GM12878 (cell line): ENCODE measurements around the gene MARCHF10. TPM values are rescaled to one million over a fixed set of nuclear protein-coding genes. Genes with fewer than 3 reads are reported as not detected.

Source experiments
- CEBPZ ChIP-seq: fragments of 150-350 bp; IDR thresholded peaks from 2 replicates; pipeline ENCODE4 v1.6.1; 2016; ENCODE audit warnings: low read depth, low read length
- CREM ChIP-seq: IDR thresholded peaks from 2 replicates; pipeline ENCODE4 v1.6.1; 2014; ENCODE audit warnings: antibody characterized with exemption, low read depth
- EGR1 ChIP-seq, 2 experiments: IDR thresholded peaks; 1 replicate in 1 of 2; 2 replicates in 1 of 2; pipeline ENCODE4 v1.6.1; 2011 to 2012; ENCODE audit warnings: low read depth in 2 of 2, low read length in 2 of 2, borderline replicate concordance in 1 of 2, mild to moderate bottlenecking in 1 of 2, moderate library complexity in 1 of 2
- GABPA ChIP-seq: IDR thresholded peaks from 2 replicates; pipeline ENCODE4 v1.6.1; 2014; ENCODE audit warnings: antibody characterized with exemption, low read depth, mild to moderate bottlenecking, inconsistent platforms
- HSF1 ChIP-seq: fragments of 150-350 bp; IDR thresholded peaks from 2 replicates; pipeline ENCODE4 v1.6.1; 2014; ENCODE audit warnings: mild to moderate bottlenecking, low read depth, low read length
- IKZF1 ChIP-seq: fragments of 450-650 bp; conservative IDR thresholded peaks from 2 replicates; pipeline ENCODE4 v1.6.1; 2017; ENCODE audit warnings: antibody characterized with exemption, mild to moderate bottlenecking
- MLLT1 ChIP-seq: fragments of 450-650 bp; IDR thresholded peaks from 2 replicates; pipeline ENCODE4 v1.6.1; 2016; ENCODE audit warnings: mild to moderate bottlenecking
- NR2F1 ChIP-seq: fragments of 450-650 bp; conservative IDR thresholded peaks from 2 replicates; pipeline ENCODE4 v1.6.1; 2017; ENCODE audit warnings: mild to moderate bottlenecking
- POLR2AphosphoS2 ChIP-seq: IDR thresholded peaks from 2 replicates; pipeline ENCODE4 v1.6.1; 2011; ENCODE audit warnings: low read depth, mild to moderate bottlenecking, low read length, improper control_type of control experiment, moderate library complexity
- RBBP5 ChIP-seq: fragments of 200-600 bp; sonication (generic); conservative IDR thresholded peaks from 2 replicates; pipeline ENCODE4 v1.6.1; 2016
- REST ChIP-seq: IDR thresholded peaks from 2 replicates; pipeline ENCODE4 v1.6.1; 2012; ENCODE audit warnings: mild to moderate bottlenecking, low read depth, low read length
- SIX5 ChIP-seq: IDR thresholded peaks from 2 replicates; pipeline ENCODE4 v1.6.1; 2011; ENCODE audit warnings: mild to moderate bottlenecking, low read depth, low read length, moderate library complexity; ENCODE audit not compliant: severe bottlenecking
- SKIL ChIP-seq: fragments of 450-650 bp; IDR thresholded peaks from 2 replicates; pipeline ENCODE4 v1.6.1; 2017; ENCODE audit warnings: mild to moderate bottlenecking, low read depth, inconsistent platforms; ENCODE audit not compliant: poor library complexity, severe bottlenecking
- SMAD5 ChIP-seq: IDR thresholded peaks from 2 replicates; pipeline ENCODE4 v1.6.1; 2016; ENCODE audit warnings: antibody characterized with exemption, low read depth
- SREBF2 ChIP-seq: IDR thresholded peaks from 2 replicates; pipeline ENCODE4 v1.6.1; 2012; ENCODE audit warnings: mild to moderate bottlenecking, low read length
- YY1 ChIP-seq: IDR thresholded peaks from 2 replicates; pipeline ENCODE4 v1.6.1; 2011; ENCODE audit warnings: low read depth, mild to moderate bottlenecking, low read length
- ZNF384 ChIP-seq: IDR thresholded peaks from 2 replicates; pipeline ENCODE4 v1.6.1; 2012; ENCODE audit warnings: low read depth, mild to moderate bottlenecking, low read length, improper control_type of control experiment, borderline replicate concordance
- polyA plus RNA-seq, 11 experiments: library from polyadenylated mRNA; depleted of rRNA in 4 of 11; unstranded in 6 of 11; stranded (reverse) in 5 of 11; fragments of >200 nt; fragmentation: Nextera tagmentation in 4 of 11; fragmentation: Illumina TruSeq in 1 of 11; extraction: Ambion mirVana in 4 of 11; extraction: Trizol in 1 of 11; gene quantifications; 1 replicate in 1 of 11; 2 replicates in 10 of 11; pipeline versions ENCODE4 v1.2.1 to v1.2.3, GENCODE V29; 2011 to 2016; ENCODE audit warnings: inconsistent platforms in 2 of 11, missing spikeins in 2 of 11, low read depth in 1 of 11
- total RNA-seq, 4 experiments: library from RNA; depleted of rRNA in 3 of 4; stranded (reverse); fragments of >200 nt in 3 of 4; fragmentation: Illumina TruSeq in 1 of 4; extraction: Trizol in 1 of 4; gene quantifications; 2 replicates each; pipeline versions ENCODE4 v1.2.1 to v1.2.3, GENCODE V29; 2013 to 2021

Gene MARCHF10
- total and polyA plus RNA-seq, 10 of the 15 experiments (the other 5 are each of a cell fraction or from before 2014, with no cell fraction given): 0.11 to 0.24 TPM; not detected in 8

GRCh38 chr17:62724398-62725146 lies 83.5 kb downstream of the MARCHF10 start (continued):
- TF ChIP-seq POLR2AphosphoS2 (no peak), SREBF2 (no peak), CREM (peak; percentile 82), RBBP5 (no peak), NR2F1 (0 out of 2 replicates have a peak, but pooled peaks have one; percentile 31), GABPA (peak; percentile 50), ZNF384 (no peak), CEBPZ (no peak), SMAD5 (no peak), MLLT1 (no peak), SKIL (peak; percentile 87), REST (no peak), IKZF1 (peak; percentile 84), SIX5 (no peak), HSF1 (no peak), EGR1 (IDR thresholded peaks at IDR 0.05; ENCODE audit: borderline replicate concordance in 1 of 2, low read depth in 2 of 2, low read length in 2 of 2) (peak in 1 of 2 experiments; percentile 76; a peak in 2 of 3 replicates), YY1 (0 out of 2 replicates have a peak, but pooled peaks have one; percentile 19)
